ENCODE measurements around the gene TANC1.

The TANC1 gene

DNA sequence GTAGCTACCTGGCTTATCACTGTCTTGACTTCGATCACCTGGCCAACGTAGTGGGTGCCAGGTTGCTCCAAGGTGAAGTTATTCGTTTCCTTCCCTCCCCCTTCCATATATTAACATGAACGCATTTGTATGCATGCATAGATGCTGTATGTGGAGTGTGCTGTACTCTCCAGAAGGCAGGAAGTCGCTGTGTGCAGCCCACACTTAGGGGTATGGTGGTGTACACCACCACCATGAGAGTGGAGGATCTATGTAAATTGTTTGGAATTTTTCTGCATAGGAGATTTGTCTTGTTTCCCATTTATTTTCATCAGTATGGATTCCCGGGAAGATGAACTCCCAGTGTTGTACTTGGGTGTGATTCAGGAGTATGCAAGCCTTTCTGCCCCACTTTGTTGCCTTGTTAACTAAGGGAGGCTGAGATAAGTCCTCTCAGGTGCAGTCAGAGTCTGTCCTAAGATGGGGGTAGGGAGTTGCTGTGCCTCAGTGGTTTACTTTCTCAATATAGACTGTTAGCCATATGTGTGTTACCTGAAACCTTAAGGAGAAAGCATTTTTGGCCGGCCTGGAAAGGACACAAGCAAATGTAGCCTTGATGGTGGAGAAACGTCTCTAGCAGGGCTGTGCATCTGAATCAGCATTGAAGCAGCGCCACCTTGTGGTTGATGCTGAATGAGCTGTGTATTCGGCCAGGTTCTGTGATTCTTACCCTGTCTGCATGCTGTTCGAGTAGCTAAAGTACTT, 149.8 kb downstream of the TANC1 start:
- Mint-ChIP-seq H3K4me3 (no peak overlapping the region), H3K4me1 (peaks cover 0 to 3% of the 10 kb centered on the region in 2 donors), H3K27ac (no peak overlapping the region), H3K36me3 (no peaks in the 10 kb centered on the region), H3K9me3 (no peaks in the 10 kb centered on the region), H3K27me3 (no peaks in the 10 kb centered on the region)
- peak; percentile 39 for DNase-seq
- peak; percentile 92 to 93 for ATAC-seq (replicated peaks)

DNA sequence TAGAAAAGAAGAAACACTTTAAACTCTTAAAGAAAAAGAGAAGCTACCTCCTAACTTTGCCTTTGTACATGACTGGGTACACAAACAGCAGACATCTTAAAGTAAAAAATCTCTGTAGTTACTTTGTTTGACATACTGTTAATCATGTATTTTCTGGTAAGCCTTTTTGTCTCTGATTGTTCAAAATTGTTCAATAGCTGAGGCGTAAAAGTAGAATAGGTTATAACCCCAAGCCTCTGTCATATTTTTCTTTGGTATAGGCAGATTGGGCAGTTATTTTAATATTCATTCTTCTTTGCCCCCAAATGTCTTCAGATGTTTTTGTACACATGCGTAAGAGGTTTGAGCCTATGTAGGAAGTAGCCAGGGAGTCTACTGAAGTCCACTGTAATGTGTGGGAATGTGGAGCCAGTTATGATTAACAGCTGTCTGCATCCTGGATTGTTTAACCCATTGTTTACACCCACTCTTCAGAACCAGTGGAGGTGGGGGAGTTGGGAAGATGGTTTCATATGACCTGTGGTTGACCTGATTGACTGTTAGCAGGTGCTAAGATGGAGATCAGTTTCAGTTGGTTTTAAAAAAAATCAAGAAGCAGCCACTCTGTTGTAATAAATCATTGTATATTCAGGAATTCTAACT, 150.5 kb downstream of the TANC1 start:
- no peak for DNase-seq
- H3K36me3 Mint-ChIP-seq, result no peaks in the 10 kb centered on the region
- H3K27me3 Mint-ChIP-seq, result no peaks in the 10 kb centered on the region
- no peak overlapping the region for H3K4me3 Mint-ChIP-seq
- H3K4me1 Mint-ChIP-seq, result peaks cover 1 to 3% of the 10 kb centered on the region in 2 donors
- no peaks in the 10 kb centered on the region for H3K9me3 Mint-ChIP-seq
- no peak overlapping the region for H3K27ac Mint-ChIP-seq
- ATAC-seq (replicated peaks), result no peak

GRCh38 chr2:159119652-159120257, 151.3 kb downstream of the TANC1 start:
- H3K27ac Mint-ChIP-seq, result no peak overlapping the region
- no peaks in the 10 kb centered on the region for H3K27me3 Mint-ChIP-seq
- ATAC-seq (replicated peaks), result no peak
- no peaks in the 10 kb centered on the region for H3K9me3 Mint-ChIP-seq
- no peak overlapping the region for H3K4me3 Mint-ChIP-seq
- no peak for DNase-seq
- no peaks in the 10 kb centered on the region for H3K36me3 Mint-ChIP-seq
- peaks cover 8 to 9% of the 10 kb centered on the region in 2 donors for H3K4me1 Mint-ChIP-seq

- Mint-ChIP-seq H3K4me1 (peaks cover 12 to 23% of the 10 kb centered on the region in 2 donors), H3K36me3 (no peaks in the 10 kb centered on the region), H3K9me3 (no peaks in the 10 kb centered on the region), H3K27ac (no peak overlapping the region), H3K4me3 (no peak overlapping the region), H3K27me3 (no peaks in the 10 kb centered on the region)
- no peak for ATAC-seq (replicated peaks)
- DNase-seq, result no peak
Measured at GRCh38 chr2:159123786-159124185, 155.3 kb downstream of the TANC1 start.

- DNase-seq, result no peak
- H3K9me3 Mint-ChIP-seq, result no peaks in the 10 kb centered on the region
- ATAC-seq (replicated peaks), result no peak
- H3K36me3 Mint-ChIP-seq, result no peaks in the 10 kb centered on the region
- peaks cover 12 to 23% of the 10 kb centered on the region in 2 donors for H3K4me1 Mint-ChIP-seq
- H3K27ac Mint-ChIP-seq, result no peak overlapping the region
- H3K27me3 Mint-ChIP-seq, result no peaks in the 10 kb centered on the region
- H3K4me3 Mint-ChIP-seq, result no peak overlapping the region
Measured at GRCh38 chr2:159124441-159124911, 156.0 kb downstream of the TANC1 start.

- no peaks in the 10 kb centered on the region for H3K36me3 Mint-ChIP-seq
- H3K9me3 Mint-ChIP-seq, result no peaks in the 10 kb centered on the region
- peaks cover 12 to 23% of the 10 kb centered on the region in 2 donors for H3K4me1 Mint-ChIP-seq
- ATAC-seq (replicated peaks) (no peak), DNase-seq (no peak)
- H3K4me3 Mint-ChIP-seq, result no peak overlapping the region
- no peak overlapping the region for H3K27ac Mint-ChIP-seq
- H3K27me3 Mint-ChIP-seq, result no peaks in the 10 kb centered on the region
Measured at GRCh38 chr2:159124931-159125467, 156.6 kb downstream of the TANC1 start.

GRCh38 chr2:159125858-159126257, 157.4 kb downstream of the TANC1 start:
- Mint-ChIP-seq H3K36me3 (no peaks in the 10 kb centered on the region), H3K27ac (peak overlapping the region; percentile 15), H3K27me3 (no peaks in the 10 kb centered on the region)

DNA sequence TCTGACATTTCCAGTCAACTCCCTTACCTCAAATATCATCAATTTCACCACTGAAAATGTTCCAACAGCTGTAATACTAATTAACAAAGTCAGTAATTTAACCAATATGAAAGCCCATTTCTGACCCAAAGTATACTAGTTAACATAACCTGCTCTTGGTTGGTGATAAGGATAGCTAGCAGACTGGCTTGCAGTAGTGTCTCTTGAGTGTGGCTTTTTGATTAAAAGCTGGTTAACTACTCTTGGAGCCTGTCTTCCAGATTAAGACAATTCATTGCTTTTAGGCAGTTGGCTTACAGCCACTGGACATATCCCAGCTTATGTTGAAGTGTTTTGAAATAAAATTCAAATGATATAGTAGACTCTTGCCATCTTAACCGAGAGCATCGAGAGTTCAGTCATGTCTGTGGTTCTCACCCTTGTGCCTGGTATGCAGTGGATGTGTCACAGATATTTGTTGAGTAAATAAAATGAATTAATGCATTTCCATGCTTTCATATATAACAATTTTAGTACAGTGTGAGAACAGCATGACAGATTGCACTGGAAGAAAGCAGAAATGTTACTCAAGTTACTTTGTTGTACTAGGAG, 158.1 kb downstream of the TANC1 start:
- DNase-seq (no peak), ATAC-seq (replicated peaks) (no peak)
- Mint-ChIP-seq H3K9me3 (no peaks in the 10 kb centered on the region), H3K4me1 (peaks cover 12 to 23% of the 10 kb centered on the region in 2 donors), H3K27me3 (peaks cover 0 to 2% of the 10 kb centered on the region in 2 donors), H3K36me3 (no peaks in the 10 kb centered on the region), H3K4me3 (no peak overlapping the region), H3K27ac (no peak overlapping the region)

More at GRCh38 chr2:159125858-159126257, 157.4 kb downstream of the TANC1 start:
- no peaks in the 10 kb centered on the region for H3K9me3 Mint-ChIP-seq
- no peak for DNase-seq
- ATAC-seq (replicated peaks), result no peak
- no peak overlapping the region for H3K4me3 Mint-ChIP-seq
- peaks cover 12 to 23% of the 10 kb centered on the region in 2 donors for H3K4me1 Mint-ChIP-seq

- H3K27me3 Mint-ChIP-seq, result peaks cover 0 to 4% of the 10 kb centered on the region in 2 donors
Measured at GRCh38 chr2:159128191-159128590, 159.8 kb downstream of the TANC1 start.

GRCh38 chr2:159129269-159129668, 160.8 kb downstream of the TANC1 start:
- Mint-ChIP-seq H3K4me3 (no peak overlapping the region), H3K4me1 (peaks cover 10 to 19% of the 10 kb centered on the region in 2 donors), H3K36me3 (no peaks in the 10 kb centered on the region), H3K27ac (peak overlapping the region; percentile 16), H3K27me3 (peaks cover 0 to 4% of the 10 kb centered on the region in 2 donors), H3K9me3 (no peaks in the 10 kb centered on the region)
- no peak for DNase-seq
- no peak for ATAC-seq (replicated peaks)

More at GRCh38 chr2:159128191-159128590, 159.8 kb downstream of the TANC1 start:
- ATAC-seq (replicated peaks), result no peak
- H3K36me3 Mint-ChIP-seq, result no peaks in the 10 kb centered on the region
- H3K9me3 Mint-ChIP-seq, result no peaks in the 10 kb centered on the region
- peaks cover 12 to 23% of the 10 kb centered on the region in 2 donors for H3K4me1 Mint-ChIP-seq
- H3K27ac Mint-ChIP-seq, result no peak overlapping the region
- DNase-seq, result no peak
- H3K4me3 Mint-ChIP-seq, result no peak overlapping the region

GRCh38 chr2:159129824-159130223, 161.4 kb downstream of the TANC1 start:
- DNase-seq (no peak), ATAC-seq (replicated peaks) (no peak)
- H3K27ac Mint-ChIP-seq, result no peak overlapping the region
- H3K4me1 Mint-ChIP-seq, result peaks cover 6 to 13% of the 10 kb centered on the region in 2 donors
- H3K36me3 Mint-ChIP-seq, result no peaks in the 10 kb centered on the region
- no peak overlapping the region for H3K4me3 Mint-ChIP-seq
- peaks cover 0 to 4% of the 10 kb centered on the region in 2 donors for H3K27me3 Mint-ChIP-seq
- H3K9me3 Mint-ChIP-seq, result no peaks in the 10 kb centered on the region

- ATAC-seq (replicated peaks) (no peak), DNase-seq (no peak)
- no peaks in the 10 kb centered on the region for H3K36me3 Mint-ChIP-seq
- H3K27me3 Mint-ChIP-seq, result peaks cover 0 to 4% of the 10 kb centered on the region in 2 donors
- H3K27ac Mint-ChIP-seq, result no peak overlapping the region
- peaks cover 3 to 8% of the 10 kb centered on the region in 2 donors for H3K4me1 Mint-ChIP-seq
- no peak overlapping the region for H3K4me3 Mint-ChIP-seq
- H3K9me3 Mint-ChIP-seq, result no peaks in the 10 kb centered on the region
Measured at GRCh38 chr2:159130302-159130701, 161.9 kb downstream of the TANC1 start.

GRCh38 chr2:159131267-159131913, 162.9 kb downstream of the TANC1 start:
- Mint-ChIP-seq H3K9me3 (no peaks in the 10 kb centered on the region), H3K4me3 (no peak overlapping the region), H3K4me1 (no peaks in the 10 kb centered on the region), H3K27me3 (peaks cover 0 to 4% of the 10 kb centered on the region in 2 donors), H3K27ac (no peak overlapping the region), H3K36me3 (no peaks in the 10 kb centered on the region)
- DNase-seq (no peak), ATAC-seq (replicated peaks) (no peak)

DNA sequence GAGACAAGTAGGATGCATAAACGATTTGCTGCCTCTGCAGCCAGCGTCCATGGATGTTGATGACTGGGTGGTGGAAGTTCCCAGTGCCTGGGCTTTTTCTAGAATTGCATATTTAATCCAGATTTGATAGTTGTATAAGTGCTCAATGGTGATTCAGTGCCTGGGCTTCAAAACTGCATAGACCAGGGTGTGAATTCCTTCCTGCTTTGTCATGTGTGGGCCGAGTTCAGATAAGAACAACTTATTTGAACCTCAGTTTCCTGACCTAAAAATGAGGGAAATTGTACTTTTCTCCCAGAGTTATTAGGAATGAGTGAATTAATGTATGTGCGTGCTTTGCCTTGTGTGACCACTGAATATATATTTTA, 163.5 kb downstream of the TANC1 start:
- no peak overlapping the region for H3K27ac Mint-ChIP-seq
- DNase-seq (no peak), ATAC-seq (replicated peaks) (no peak)
- H3K27me3 Mint-ChIP-seq, result peaks cover 0 to 4% of the 10 kb centered on the region in 2 donors
- H3K4me3 Mint-ChIP-seq, result no peak overlapping the region
- no peaks in the 10 kb centered on the region for H3K4me1 Mint-ChIP-seq
- no peaks in the 10 kb centered on the region for H3K9me3 Mint-ChIP-seq
- no peaks in the 10 kb centered on the region for H3K36me3 Mint-ChIP-seq

All from stimulated activated naive B cell treated with anti-CD40 and anti-IgM and Interleukin-4, amounts not matched to agents 10 μg/mL and 1 μg/mL and 100 μg/mL, for 72 hours (primary cell).